Kidney (tissue), 14 donors: ENCODE data around the gene RAB13. TPM values are rescaled to one million over a fixed set of nuclear protein-coding genes. Genes with fewer than 3 reads are reported as not detected.

Source experiments
- DNase-seq, 5 donors: peaks; one replicate each; pipeline ENCODE4 v3.0.0-alpha.2; 2013 to 2020
- FAIRE-seq: peaks from 2 replicates; lab custom pipeline; 2012; peaks lifted over from hg19 to GRCh38; lab: Jason Lieb, UNC
- H3K27ac ChIP-seq, 2 donors: one replicate each; pipeline ENCODE4 v1.7.0; 2013; ENCODE audit warnings: low read depth in 2 of 2, low read length in 2 of 2, inconsistent platforms in 1 of 2
- H3K27me3 ChIP-seq: one replicate; pipeline ENCODE4 v1.7.1; 2013; ENCODE audit warnings: low read length, inconsistent platforms; ENCODE audit not compliant: control insufficient read depth, insufficient read depth
- H3K36me3 ChIP-seq, 3 donors: one replicate each; pipeline versions ENCODE4 v1.7.0 to v1.7.1; 2013; ENCODE audit warnings: low read length in 3 of 3, control low read depth in 1 of 3, inconsistent platforms in 1 of 3; ENCODE audit not compliant: insufficient read depth in 3 of 3, control insufficient read depth in 2 of 3
- H3K4me1 ChIP-seq, 3 donors: one replicate each; pipeline versions ENCODE4 v1.7.0 to v1.7.1; 2013; ENCODE audit warnings: low read length in 3 of 3, inconsistent platforms in 1 of 3, low read depth in 1 of 3; ENCODE audit not compliant: control insufficient read depth in 2 of 3, insufficient read depth in 2 of 3
- H3K4me3 ChIP-seq, 3 donors: one replicate each; pipeline versions ENCODE4 v1.7.0 to v1.8.1; 2013; ENCODE audit warnings: low read length in 3 of 3, control low read depth in 1 of 3, inconsistent platforms in 1 of 3
- H3K9ac ChIP-seq, 3 donors: one replicate each; pipeline versions ENCODE4 v1.7.0 to v1.7.1; 2013; ENCODE audit warnings: low read length in 3 of 3, control low read depth in 1 of 3, inconsistent platforms in 1 of 3
- H3K9me3 ChIP-seq, 3 donors: one replicate each; pipeline versions ENCODE4 v1.7.0 to v1.7.1; 2013; ENCODE audit warnings: low read length in 3 of 3, control low read depth in 1 of 3, inconsistent platforms in 1 of 3; ENCODE audit not compliant: control insufficient read depth in 2 of 3, insufficient read depth in 1 of 3
- CTCF ChIP-seq: IDR thresholded peaks from 3 replicates; pipeline ENCODE4 v1.5.1; 2012; ENCODE audit warnings: mild to moderate bottlenecking, moderate library complexity, borderline replicate concordance; ENCODE audit not compliant: insufficient read depth; ENCODE audit errors: extremely low read depth
- intact Hi-C: fragments of 100-400 bp; cut with DNase I; formaldehyde crosslinking; loops from one replicate; pipeline ENCODE4 v1.11.1; 2022
- polyA plus RNA-seq: library from polyadenylated mRNA; stranded (reverse); fragments of 350-450 nt; fragmentation: Illumina TruSeq; extraction: RNeasy Lipid Tissue Mini Kit (QIAGEN cat#74804); gene quantifications from one replicate; pipeline ENCODE4 v1.2.3, GENCODE V29; 2014; ENCODE audit warnings: low read depth, low replicate concordance; ENCODE audit not compliant: insufficient read depth
- total RNA-seq: library from RNA; stranded (reverse); fragmentation: NEBNext Ultra II Directional; extraction: Animal tissue kit (Norgen Biotek cat#: 25700); gene quantifications from one replicate; pipeline ENCODE4 v1.2.1, GENCODE V29; 2021
- donor health status: control.
- donor health status: control.
- donor health status: control.
- donor health status: control.
- donor health status: control.
- donor health status: DM: yes; HTN: yes; CAD: no.
- donor health status: Normal renal cell carcinoma (clear cell type).

The RAB13 gene
- total and polyA plus RNA-seq, 2 donors from 2014 or later: 142 to 226 TPM

- Histone ChIP-seq H3K4me1 (peaks cover 6 to 15% (median 11%) of the 10 kb centered on the region in 3 donors), H3K27me3 (no peaks in the 10 kb centered on the region), H3K9ac (no peak overlapping the region), H3K36me3 (peaks cover 6 to 16% (median 6%) of the 10 kb centered on the region in 3 donors), H3K4me3 (no peak overlapping the region), H3K27ac (no peak overlapping the region), H3K9me3 (no peaks in the 10 kb centered on the region)
- TF ChIP-seq CTCF: no peak
- FAIRE-seq (no peak), DNase-seq (no peak)
- intact Hi-C loops: no loop called here
Measured at GRCh38 chr1:153995202-153995601, 9.1 kb upstream of the RAB13 start.

DNA sequence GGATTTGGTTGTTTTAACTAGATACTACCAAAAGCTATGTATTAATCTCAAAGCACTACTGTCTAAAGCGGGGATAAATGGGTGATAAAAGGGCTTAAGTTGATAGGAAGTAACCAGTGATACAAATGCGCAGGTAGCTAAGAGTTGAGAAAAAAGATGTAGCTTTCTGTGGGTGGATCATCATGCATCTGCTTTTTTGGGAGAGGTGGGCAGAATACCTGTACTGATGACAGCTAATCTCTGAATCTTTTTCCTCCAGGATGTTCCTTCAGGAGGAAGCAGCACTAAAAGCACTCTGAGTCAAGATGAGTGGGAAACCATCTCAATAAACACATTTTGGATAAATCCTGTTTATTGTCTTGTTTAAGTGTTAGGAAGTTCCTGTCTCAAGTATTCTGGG, 5.7 kb upstream of the RAB13 start:
- no peak for FAIRE-seq

GRCh38 chr1:153991151-153991630, 5.1 kb upstream of the RAB13 start:
- FAIRE-seq (no peak), DNase-seq (no peak)
- no peaks in the 10 kb centered on the region for H3K27me3 ChIP-seq
- H3K4me3 ChIP-seq: peak overlapping the region; percentile 93 to 98 (median 97)
- peak overlapping the region; percentile 96 to 97 for H3K27ac ChIP-seq
- peaks cover 6 to 16% (median 6%) of the 10 kb centered on the region in 3 donors for H3K36me3 ChIP-seq
- no peak for TF ChIP-seq CTCF
- H3K4me1 ChIP-seq: peaks cover 6 to 20% (median 11%) of the 10 kb centered on the region in 3 donors
- H3K9me3 ChIP-seq: no peaks in the 10 kb centered on the region
- peak overlapping the region; percentile 95 to 99 (median 99) for H3K9ac ChIP-seq
- intact Hi-C loops: no loop called here

More for the DNA sequence above, 5.7 kb upstream of the RAB13 start:
- Histone ChIP-seq H3K36me3 (peaks cover 6 to 16% (median 6%) of the 10 kb centered on the region in 3 donors), H3K9me3 (no peaks in the 10 kb centered on the region), H3K4me3 (peak overlapping the region; percentile 93 to 98 (median 97)), H3K27ac (no peak overlapping the region), H3K4me1 (peaks cover 6 to 16% (median 11%) of the 10 kb centered on the region in 3 donors), H3K9ac (peak overlapping the region in 2 of 3 donors; percentile 95 to 99), H3K27me3 (no peaks in the 10 kb centered on the region)
- intact Hi-C loops: no loop called here
- no peak for TF ChIP-seq CTCF
- DNase-seq: no peak
